H1 (cell line): ENCODE data around the gene PDE4D. TPM values are rescaled to one million over a fixed set of nuclear protein-coding genes. Genes with fewer than 3 reads are reported as not detected.
A peak's percentile ranks its signal among the peaks of the same experiment; 100 is the strongest.

Experiments used
- CTCF ChIA-PET: fragments of 300-600 bp; sonication (Branson Sonifier 250); formaldehyde crosslinking; loops from one replicate; lab custom pipeline; 2021; ENCODE audit not compliant: partially characterized antibody; lab: Charles Lee
- POLR2A ChIA-PET: fragments of 300-600 bp; sonication (Branson Sonifier 250); formaldehyde crosslinking; loops from one replicate; lab custom pipeline; 2021; ENCODE audit warnings: inconsistent platforms; ENCODE audit not compliant: partially characterized antibody; lab: Charles Lee
- DNase-seq, 2 experiments: peaks; one replicate each; pipeline versions ENCODE4 v3.0.0 to v3.0.0-alpha.2; 2010 to 2022; ENCODE audit warnings: low spot score in 2 of 2, low read depth in 1 of 2, mixed read lengths in 1 of 2
- FAIRE-seq: peaks from 2 replicates; lab custom pipeline; 2011; peaks lifted over from hg19 to GRCh38; lab: Jason Lieb, UNC
- H2AFZ ChIP-seq: 2 replicates; pipeline ENCODE4 v1.8.1; 2012; ENCODE audit warnings: low read length, inconsistent platforms
- H2AK5ac ChIP-seq: 2 replicates; pipeline ENCODE4 v1.6.1; 2013; ENCODE audit warnings: low read depth, low read length
- H2BK120ac ChIP-seq: replicated peaks from 2 replicates; pipeline ENCODE3; 2013; ENCODE audit warnings: low read depth, low read length, inconsistent platforms
- H2BK12ac ChIP-seq: 2 replicates; pipeline ENCODE4 v1.6.1; 2013; ENCODE audit warnings: low read depth, low read length
- H2BK15ac ChIP-seq: 2 replicates; pipeline ENCODE4 v1.6.1; 2013; ENCODE audit warnings: low read length
- H2BK20ac ChIP-seq: 2 replicates; pipeline ENCODE4 v1.6.1; 2013; ENCODE audit warnings: low read length
- H2BK5ac ChIP-seq: 2 replicates; pipeline ENCODE4 v1.6.1; 2013; ENCODE audit warnings: low read depth, low read length
- H3K14ac ChIP-seq: 2 replicates; pipeline ENCODE4 v1.6.1; 2013; ENCODE audit warnings: inconsistent platforms; ENCODE audit not compliant: insufficient read length
- H3K18ac ChIP-seq: 2 replicates; pipeline ENCODE4 v1.6.1; 2013; ENCODE audit warnings: low read length; ENCODE audit errors: extremely low read depth
- H3K23ac ChIP-seq: 2 replicates; pipeline ENCODE4 v1.6.1; 2013; ENCODE audit warnings: inconsistent platforms; ENCODE audit not compliant: insufficient read length
- H3K23me2 ChIP-seq: 2 replicates; pipeline ENCODE4 v1.6.1; 2013; ENCODE audit warnings: low read depth, low read length
- H3K27ac ChIP-seq: 2 replicates; pipeline ENCODE4 v1.6.1; 2011; ENCODE audit warnings: low read depth, low read length, inconsistent platforms
- H3K27me3 ChIP-seq, 4 experiments: replicated peaks in 1 of 4; 1 replicate in 1 of 4; 2 replicates in 3 of 4; pipeline versions ENCODE4 v1.6.1 to v1.8.1; 2011 to 2013; ENCODE audit warnings: low read length in 3 of 4, mild to moderate bottlenecking in 3 of 4, inconsistent platforms in 2 of 4, mixed read lengths in 2 of 4, moderate library complexity in 1 of 4; ENCODE audit not compliant: control insufficient read depth in 3 of 4, insufficient read depth in 3 of 4; ENCODE audit errors: extremely low read depth in 1 of 4
- H3K36me3 ChIP-seq, 4 experiments: 2 replicates each; pipeline versions ENCODE4 v1.6.1 to v1.8.1; 2011 to 2013; ENCODE audit warnings: mild to moderate bottlenecking in 4 of 4, low read length in 3 of 4, moderate library complexity in 2 of 4, control low read depth in 1 of 4, inconsistent platforms in 1 of 4; ENCODE audit not compliant: insufficient read depth in 4 of 4, control insufficient read depth in 2 of 4
- H3K4ac ChIP-seq: replicated peaks from 2 replicates; pipeline ENCODE3; 2013; ENCODE audit warnings: low read length, low read depth, mixed read lengths, inconsistent platforms; ENCODE audit not compliant: insufficient read length
- H3K4me1 ChIP-seq, 4 experiments: replicated peaks in 1 of 4; 1 replicate in 1 of 4; 2 replicates in 3 of 4; pipeline versions ENCODE4 v1.6.1 to v1.8.1; 2011 to 2013; ENCODE audit warnings: low read length in 3 of 4, inconsistent platforms in 2 of 4, mixed read lengths in 1 of 4; ENCODE audit not compliant: insufficient read depth in 4 of 4, control insufficient read depth in 3 of 4
- H3K4me2 ChIP-seq, 2 experiments: 2 replicates each; pipeline versions ENCODE4 v1.6.1 to v1.8.1; 2011 to 2013; ENCODE audit warnings: low read depth in 2 of 2, low read length in 2 of 2, control low read depth in 1 of 2, inconsistent platforms in 1 of 2, mild to moderate bottlenecking in 1 of 2; ENCODE audit not compliant: insufficient read depth in 1 of 2
- H3K4me3 ChIP-seq, 4 experiments: fragments of 200-600, 300-600 bp in 1 of 4; sonication (generic), shearing (Covaris generic), sonication (Bioruptor Twin) in 1 of 4; 2 replicates each; pipeline versions ENCODE4 v1.5.1 to v1.8.1; 2011 to 2016; ENCODE audit warnings: low read length in 4 of 4, low read depth in 3 of 4, control low read depth in 2 of 4, inconsistent platforms in 2 of 4, mild to moderate bottlenecking in 2 of 4, mixed read lengths in 1 of 4, moderate library complexity in 1 of 4; ENCODE audit not compliant: insufficient read depth in 2 of 4; ENCODE audit errors: extremely low read depth in 1 of 4
- H3K56ac ChIP-seq: replicated peaks from 2 replicates; pipeline ENCODE3; 2013; ENCODE audit warnings: low read depth, mild to moderate bottlenecking, mixed read lengths, low read length, inconsistent platforms; ENCODE audit not compliant: insufficient read length
- H3K79me1 ChIP-seq: 2 replicates; pipeline ENCODE4 v1.6.1; 2013; ENCODE audit warnings: low read depth, low read length, control low read depth
- H3K79me2 ChIP-seq, 2 experiments: 2 replicates each; pipeline versions ENCODE4 v1.6.1 to v1.8.1; 2012 to 2013; ENCODE audit warnings: low read length in 2 of 2, mild to moderate bottlenecking in 2 of 2, inconsistent platforms in 1 of 2; ENCODE audit not compliant: insufficient read depth in 2 of 2, control insufficient read depth in 1 of 2
- H3K9ac ChIP-seq, 4 experiments: replicated peaks in 1 of 4; 1 replicate in 1 of 4; 2 replicates in 3 of 4; pipeline versions ENCODE4 v1.6.1 to v1.8.1; 2011 to 2013; ENCODE audit warnings: low read depth in 3 of 4, low read length in 3 of 4, control low read depth in 2 of 4, mild to moderate bottlenecking in 2 of 4, moderate library complexity in 2 of 4, inconsistent platforms in 1 of 4; ENCODE audit errors: extremely low read depth in 1 of 4
- H3K9me3 ChIP-seq, 2 experiments: 2 replicates each; pipeline versions ENCODE4 v1.6.1 to v1.8.1; 2012 to 2013; ENCODE audit warnings: mild to moderate bottlenecking in 2 of 2, moderate library complexity in 2 of 2, control low read depth in 1 of 2, inconsistent platforms in 1 of 2, low read depth in 1 of 2, low read length in 1 of 2, mixed read lengths in 1 of 2; ENCODE audit not compliant: insufficient read depth in 2 of 2
- H4K20me1 ChIP-seq, 2 experiments: replicated peaks in 1 of 2; 2 replicates each; pipeline versions ENCODE3 to v1.8.1; 2011 to 2013; ENCODE audit warnings: inconsistent platforms in 2 of 2, low read length in 2 of 2, mild to moderate bottlenecking in 1 of 2; ENCODE audit not compliant: insufficient read depth in 2 of 2, control insufficient read depth in 1 of 2
- H4K5ac ChIP-seq: 2 replicates; pipeline ENCODE4 v1.6.1; 2013; ENCODE audit warnings: low read length, low read depth, mixed read lengths, inconsistent platforms; ENCODE audit not compliant: insufficient read length
- H4K8ac ChIP-seq: 2 replicates; pipeline ENCODE4 v1.8.0; 2013; ENCODE audit warnings: mild to moderate bottlenecking, moderate library complexity, low read length, inconsistent platforms; ENCODE audit not compliant: insufficient read depth; ENCODE audit errors: extremely low read depth
- H4K91ac ChIP-seq: replicated peaks from 2 replicates; pipeline ENCODE3; 2013; ENCODE audit warnings: low read length, mixed read lengths, inconsistent platforms; ENCODE audit not compliant: insufficient read length
- CTCF ChIP-seq, 3 experiments: IDR thresholded peaks; 1 replicate in 2 of 3; 2 replicates in 1 of 3; pipeline versions ENCODE4 v1.5.1 to v1.6.1; 2011; ENCODE audit warnings: low read length in 3 of 3, mild to moderate bottlenecking in 3 of 3, inconsistent platforms in 2 of 3, low read depth in 1 of 3, moderate library complexity in 1 of 3; ENCODE audit not compliant: insufficient read depth in 1 of 3; ENCODE audit errors: control extremely low read depth in 1 of 3
- NANOG ChIP-seq: IDR thresholded peaks from 2 replicates; pipeline ENCODE4 v1.6.1; 2011; ENCODE audit warnings: low read length, low read depth, mild to moderate bottlenecking, inconsistent platforms; ENCODE audit not compliant: insufficient read depth, poor library complexity, severe bottlenecking
- WGBS, 2 experiments: shearing (Covaris generic) in 1 of 2; methylation state at CpG; one replicate each; pipeline versions ENCODE4 v1.1.6 to v1.1.7; 2013 to 2015; ENCODE audit warnings: low lambda C conversion rate in 2 of 2, mixed read lengths in 2 of 2, inconsistent platforms in 1 of 2, low coverage in 1 of 2, missing lambda C conversion rate in 1 of 2; ENCODE audit not compliant: insufficient replicate concordance in 2 of 2, insufficient coverage in 1 of 2, insufficient read length in 1 of 2; ENCODE audit errors: extremely low coverage in 1 of 2, missing lambda C conversion rate in 1 of 2; 5-methylcytosine and 5-hydroxymethylcytosine counted together
- polyA plus RNA-seq, 7 experiments: library from polyadenylated mRNA; depleted of rRNA in 3 of 7; stranded (reverse) in 5 of 7; unstranded in 2 of 7; fragments of >200 nt in 5 of 7; fragments of 200-250 nt in 2 of 7; gene quantifications; 1 replicate in 5 of 7; 2 replicates in 1 of 7; 4 replicates in 1 of 7; pipeline versions ENCODE4 v1.2.1 to v1.2.3, GENCODE V29; 2011 to 2013; ENCODE audit warnings: missing spikeins in 2 of 7, mixed read lengths in 2 of 7
- total RNA-seq: library from RNA; stranded (reverse); fragmentation: NEBNext Ultra II Directional; extraction: Animal tissue kit (Norgen Biotek cat#: 25700); gene quantifications from 2 replicates; pipeline ENCODE4 v1.2.1, GENCODE V29; 2021

The PDE4D gene
- total and polyA plus RNA-seq, 2 of the 8 experiments (the other 6 are each of a cell fraction or from before 2014, with no cell fraction given), result 2.3 to 3.7 TPM

GRCh38 chr5:58988938-58989337 lies 904.6 kb downstream of the PDE4D start:
- no peak overlapping the region for H3K14ac ChIP-seq
- WGBS, 2 experiments, result 94% methylated on average over 2 of the region's 2 CpGs; no CpG with 5 or more reads in 1 of the 2 experiments
- H2BK15ac ChIP-seq, result no peak overlapping the region
- no peak overlapping the region for H2BK120ac ChIP-seq
- H4K8ac ChIP-seq, result no peak overlapping the region
- no peak overlapping the region for H3K4ac ChIP-seq
- H2AK5ac ChIP-seq, result no peak overlapping the region
- H4K20me1 ChIP-seq, result no peaks in the 10 kb centered on the region
- no peak overlapping the region for H3K56ac ChIP-seq
- FAIRE-seq (no peak), DNase-seq (no peak)
- ChIA-PET POLR2A (no interaction called here), CTCF (no interaction called here)
- H3K4me1 ChIP-seq, result no peaks in the 10 kb centered on the region
- H3K4me2 ChIP-seq, result no peak overlapping the region
- H3K4me3 ChIP-seq, result no peak overlapping the region
- no peak overlapping the region for H3K18ac ChIP-seq
- H2BK20ac ChIP-seq, result no peak overlapping the region
- no peak overlapping the region for H3K27ac ChIP-seq
- no peak overlapping the region for H2BK5ac ChIP-seq
- H3K23me2 ChIP-seq, result no peaks in the 10 kb centered on the region
- H3K27me3 ChIP-seq, result no peaks in the 10 kb centered on the region
- H2BK12ac ChIP-seq, result no peak overlapping the region
- no peak overlapping the region for H3K9ac ChIP-seq
- no peaks in the 10 kb centered on the region for H3K9me3 ChIP-seq
- no peak overlapping the region for H4K5ac ChIP-seq
- H4K91ac ChIP-seq, result no peak overlapping the region
- no peaks in the 10 kb centered on the region for H3K79me2 ChIP-seq
- H3K79me1 ChIP-seq, result no peaks in the 10 kb centered on the region
- no peak overlapping the region for H2AFZ ChIP-seq
- TF ChIP-seq NANOG (no peak), CTCF (IDR thresholded peaks at IDR 0.05; ENCODE audit: control extremely low read depth in 1 of 3, insufficient read depth in 1 of 3, low read depth in 1 of 3, low read length in 3 of 3) (peak in 1 of 3 experiments; percentile 1; a peak in 1 of 4 replicates)
- TF ChIP-seq, all 59 proteins: peak for 1
- Histone ChIP-seq H3K23ac (no peak overlapping the region), H3K36me3 (no peaks in the 10 kb centered on the region; a peak in 1 of 8 replicates)
